ENCODE results near the gene NLGN4X.

DNA sequence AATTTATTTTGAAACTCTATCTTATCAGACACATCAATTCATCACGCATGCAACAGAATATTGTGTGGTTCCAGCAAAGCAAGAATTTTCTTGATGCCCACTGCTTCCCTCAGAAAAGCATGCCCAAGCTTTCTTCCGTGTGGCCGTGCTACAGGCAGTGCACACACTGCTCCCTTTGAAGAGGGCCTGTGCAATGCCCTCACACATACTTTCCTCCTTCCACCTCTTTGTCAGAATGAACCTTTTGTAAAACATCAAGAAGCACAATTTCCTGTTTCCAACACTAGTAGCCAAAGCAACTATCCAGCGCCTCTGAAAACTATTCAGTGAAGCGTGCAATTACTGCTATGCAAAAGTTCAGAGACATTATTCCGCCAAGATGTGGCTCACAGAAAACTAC is 201.7 kb downstream of the NLGN4X start:
- TF ChIP-seq EP300 (IDR thresholded peaks at IDR 0.05) (no peak), POLR2AphosphoS5 (IDR thresholded peaks at IDR 0.05) (no peak)
- TF ChIP-seq, protein P1, sequence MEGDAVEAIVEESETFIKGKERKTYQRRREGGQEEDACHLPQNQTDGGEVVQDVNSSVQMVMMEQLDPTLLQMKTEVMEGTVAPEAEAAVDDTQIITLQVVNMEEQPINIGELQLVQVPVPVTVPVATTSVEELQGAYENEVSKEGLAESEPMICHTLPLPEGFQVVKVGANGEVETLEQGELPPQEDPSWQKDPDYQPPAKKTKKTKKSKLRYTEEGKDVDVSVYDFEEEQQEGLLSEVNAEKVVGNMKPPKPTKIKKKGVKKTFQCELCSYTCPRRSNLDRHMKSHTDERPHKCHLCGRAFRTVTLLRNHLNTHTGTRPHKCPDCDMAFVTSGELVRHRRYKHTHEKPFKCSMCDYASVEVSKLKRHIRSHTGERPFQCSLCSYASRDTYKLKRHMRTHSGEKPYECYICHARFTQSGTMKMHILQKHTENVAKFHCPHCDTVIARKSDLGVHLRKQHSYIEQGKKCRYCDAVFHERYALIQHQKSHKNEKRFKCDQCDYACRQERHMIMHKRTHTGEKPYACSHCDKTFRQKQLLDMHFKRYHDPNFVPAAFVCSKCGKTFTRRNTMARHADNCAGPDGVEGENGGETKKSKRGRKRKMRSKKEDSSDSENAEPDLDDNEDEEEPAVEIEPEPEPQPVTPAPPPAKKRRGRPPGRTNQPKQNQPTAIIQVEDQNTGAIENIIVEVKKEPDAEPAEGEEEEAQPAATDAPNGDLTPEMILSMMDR (IDR thresholded peaks at IDR 0.05), result no peak
